HEK293 (cell line): ENCODE results near the gene GGNBP2.

Experiments
- CTCF ChIA-PET: fragments of 350-600 bp; formaldehyde crosslinking; extraction: SDS; loops from one replicate; lab custom pipeline; 2021; ENCODE audit warnings: antibody characterized with exemption; lab: Yijun Ruan, JAX
- POLR2A ChIA-PET: fragments of 300-600 bp; formaldehyde crosslinking; extraction: SDS; loops from one replicate; lab custom pipeline; 2020; ENCODE audit warnings: antibody characterized with exemption, inconsistent platforms; lab: Yijun Ruan, JAX
- H3K27ac ChIP-seq: fragments of 200-500 bp; sonication (Bioruptor generic); 2 replicates; pipeline ENCODE4 v1.5.1; 2014; ENCODE audit warnings: low read depth, low read length, control low read depth, inconsistent platforms; ENCODE audit errors: extremely low read depth
- H3K36me3 ChIP-seq, 2 experiments: fragments of 200-500 bp in 1 of 2; sonication (Bioruptor generic) in 1 of 2; 1 replicate in 1 of 2; 2 replicates in 1 of 2; pipeline ENCODE4 v1.5.1; 2014 to 2017; ENCODE audit warnings: inconsistent platforms in 2 of 2, low read length in 2 of 2; ENCODE audit not compliant: control insufficient read depth in 2 of 2, insufficient read depth in 1 of 2
- H3K4me1 ChIP-seq: fragments of 200-500 bp; sonication (Bioruptor generic); 2 replicates; pipeline ENCODE4 v1.5.1; 2014; ENCODE audit warnings: mild to moderate bottlenecking, low read length, inconsistent platforms; ENCODE audit not compliant: control insufficient read depth, insufficient read depth
- H3K4me3 ChIP-seq: 2 replicates; pipeline ENCODE4 v1.5.1; 2011; ENCODE audit warnings: low read depth, mild to moderate bottlenecking, control low read depth, low read length, moderate library complexity
- H3K9me3 ChIP-seq: fragments of 200-500 bp; sonication (Bioruptor generic); 2 replicates; pipeline ENCODE4 v1.5.1; 2014; ENCODE audit warnings: low read depth, low read length, inconsistent platforms; ENCODE audit not compliant: control insufficient read depth, insufficient read depth
- EGR2 ChIP-seq: fragments of 450-650 bp; formaldehyde crosslinking; IDR thresholded peaks from 2 replicates; pipeline ENCODE4 v1.5.1; 2016; ENCODE audit warnings: low read depth, missing biosample characterization, missing genetic modification characterization
- GLI4 ChIP-seq: fragments of 450-650 bp; formaldehyde crosslinking; IDR thresholded peaks from 2 replicates; pipeline ENCODE4 v1.5.1; 2016; ENCODE audit warnings: missing biosample characterization, missing genetic modification characterization
- GLIS1 ChIP-seq: fragments of 450-650 bp; formaldehyde crosslinking; IDR thresholded peaks from 2 replicates; pipeline ENCODE4 v1.5.1; 2016; ENCODE audit warnings: missing biosample characterization, missing genetic modification characterization
- HIC1 ChIP-seq: fragments of 450-650 bp; formaldehyde crosslinking; IDR thresholded peaks from 2 replicates; pipeline ENCODE4 v1.5.1; 2016; ENCODE audit warnings: missing biosample characterization, missing genetic modification characterization
- KLF9 ChIP-seq: fragments of 450-650 bp; formaldehyde crosslinking; IDR thresholded peaks from 2 replicates; pipeline ENCODE4 v1.5.1; 2016; ENCODE audit warnings: missing biosample characterization, missing genetic modification characterization, low read depth
- OVOL3 ChIP-seq: fragments of 450-650 bp; formaldehyde crosslinking; IDR thresholded peaks from 2 replicates; pipeline ENCODE4 v1.5.1; 2016; ENCODE audit warnings: missing biosample characterization, missing genetic modification characterization
- ZNF121 ChIP-seq: fragments of 450-650 bp; formaldehyde crosslinking; IDR thresholded peaks from 2 replicates; pipeline ENCODE4 v1.5.1; 2016; ENCODE audit warnings: missing biosample characterization, missing genetic modification characterization
- ZNF132 ChIP-seq: fragments of 450-650 bp; formaldehyde crosslinking; IDR thresholded peaks from 2 replicates; pipeline ENCODE4 v1.5.1; 2017; ENCODE audit warnings: missing biosample characterization, missing genetic modification characterization, borderline replicate concordance
- ZNF184 ChIP-seq: fragments of 450-650 bp; IDR thresholded peaks from 2 replicates; pipeline ENCODE4 v1.5.1; 2018; ENCODE audit warnings: missing biosample characterization, mild to moderate bottlenecking, missing genetic modification characterization
- ZNF2 ChIP-seq: fragments of 450-650 bp; formaldehyde crosslinking; IDR thresholded peaks from 2 replicates; pipeline ENCODE4 v1.5.1; 2016; ENCODE audit warnings: missing biosample characterization, missing genetic modification characterization
- ZNF239 ChIP-seq: fragments of 450-650 bp; formaldehyde crosslinking; IDR thresholded peaks from 2 replicates; pipeline ENCODE4 v1.5.1; 2016; ENCODE audit warnings: missing biosample characterization, missing genetic modification characterization
- ZNF24 ChIP-seq: fragments of 450-650 bp; formaldehyde crosslinking; IDR thresholded peaks from 2 replicates; pipeline ENCODE4 v1.5.1; 2016; ENCODE audit warnings: missing biosample characterization, missing genetic modification characterization
- ZNF302 ChIP-seq: fragments of 450-650 bp; formaldehyde crosslinking; IDR thresholded peaks from 2 replicates; pipeline ENCODE4 v1.5.1; 2016; ENCODE audit warnings: missing biosample characterization, missing genetic modification characterization, low read depth
- ZNF362 ChIP-seq: fragments of 450-650 bp; formaldehyde crosslinking; IDR thresholded peaks from 2 replicates; pipeline ENCODE4 v1.5.1; 2016; ENCODE audit warnings: missing biosample characterization, missing genetic modification characterization
- ZNF391 ChIP-seq: fragments of 450-650 bp; formaldehyde crosslinking; IDR thresholded peaks from 2 replicates; pipeline ENCODE4 v1.5.1; 2016; ENCODE audit warnings: low read depth, missing biosample characterization, missing genetic modification characterization, borderline replicate concordance
- ZNF398 ChIP-seq: fragments of 450-650 bp; formaldehyde crosslinking; IDR thresholded peaks from 2 replicates; pipeline ENCODE4 v1.5.1; 2017; ENCODE audit warnings: missing biosample characterization, missing genetic modification characterization
- ZNF426 ChIP-seq: fragments of 450-650 bp; formaldehyde crosslinking; IDR thresholded peaks from 2 replicates; pipeline ENCODE4 v1.5.1; 2017; ENCODE audit warnings: missing biosample characterization, missing genetic modification characterization, mild to moderate bottlenecking, inconsistent platforms, moderate library complexity
- ZNF624 ChIP-seq: fragments of 450-650 bp; formaldehyde crosslinking; IDR thresholded peaks from 2 replicates; pipeline ENCODE4 v1.5.1; 2017; ENCODE audit warnings: missing biosample characterization, missing genetic modification characterization
- ZNF629 ChIP-seq: fragments of 450-650 bp; formaldehyde crosslinking; IDR thresholded peaks from 2 replicates; pipeline ENCODE4 v1.5.1; 2017; ENCODE audit warnings: missing biosample characterization, missing genetic modification characterization
- ZNF777 ChIP-seq: fragments of 450-650 bp; formaldehyde crosslinking; IDR thresholded peaks from 2 replicates; pipeline ENCODE4 v1.5.1; 2017; ENCODE audit warnings: missing biosample characterization, missing genetic modification characterization, borderline replicate concordance
- ZNF843 ChIP-seq: fragments of 450-650 bp; formaldehyde crosslinking; IDR thresholded peaks from 2 replicates; pipeline ENCODE4 v1.5.1; 2016; ENCODE audit warnings: missing biosample characterization, missing genetic modification characterization
- TF ChIP-seq, protein P1 (sequence below): fragments of 450-650 bp; formaldehyde crosslinking; IDR thresholded peaks from 2 replicates; pipeline ENCODE4 v1.5.1; 2016; ENCODE audit warnings: missing biosample characterization, missing genetic modification characterization
- TF ChIP-seq, protein P2 (sequence below): fragments of 450-650 bp; formaldehyde crosslinking; IDR thresholded peaks from 2 replicates; pipeline ENCODE4 v1.5.1; 2017; ENCODE audit warnings: missing biosample characterization, missing genetic modification characterization
- TF ChIP-seq, protein P3 (sequence below): fragments of 450-650 bp; formaldehyde crosslinking; IDR thresholded peaks from 2 replicates; pipeline ENCODE4 v1.5.1; 2016; ENCODE audit warnings: missing biosample characterization, missing genetic modification characterization
- TF ChIP-seq, protein P4 (sequence below): fragments of 450-650 bp; formaldehyde crosslinking; IDR thresholded peaks from 2 replicates; pipeline ENCODE4 v1.5.1; 2016; ENCODE audit warnings: missing biosample characterization, missing genetic modification characterization

GGNBP2 gene

GRCh38 chr17:36533935-36534839 is 10.5 kb upstream of the GGNBP2 start:
- Histone ChIP-seq H3K4me3 (peak overlapping the region; percentile 91), H3K27ac (peak overlapping the region; percentile 94), H3K9me3 (no peaks in the 10 kb centered on the region), H3K36me3 (peaks cover 54 to 61% of the 10 kb centered on the region in 2 experiments), H3K4me1 (0 out of 2 replicates have a peak, but pooled peaks cover 3% of the 10 kb centered on the region)
- CTCF ChIA-PET: interaction anchor here (0.5 to 2.0 kb wide), 17 partner anchors 9 to 849 kb away, joined by 3 to 15 read pairs (median 3); partner anchors contain the start of gene MRM1
- POLR2A ChIA-PET: interaction anchor here (0.7 to 4.5 kb wide), 11 partner anchors 8 to 69 kb away, joined by 3 to 81 read pairs (median 4); partner anchors contain the start of genes DHRS11, GGNBP2, MRM1 and ZNHIT3
- peak; percentile 33; the same call in 1 of the 2 replicates for TF ChIP-seq KLF9 (tag by site-specific recombination)
- TF ChIP-seq OVOL3: no peak
- TF ChIP-seq ZNF629 (tag by site-specific recombination): peak; percentile 24; the same call in 1 of the 2 replicates
- TF ChIP-seq ZNF184: 0 out of 2 replicates have a peak, but pooled peaks have one; percentile 33
- no peak for TF ChIP-seq ZNF121 (tag by site-specific recombination)
- TF ChIP-seq GLI4: 0 out of 2 replicates have a peak, but pooled peaks have one; percentile 81
- no peak for TF ChIP-seq ZNF362 (tag by site-specific recombination)
- TF ChIP-seq HIC1 (tag by site-specific recombination): no peak
- TF ChIP-seq ZNF777 (tag by site-specific recombination): peak; percentile 31; the same call in 1 of the 2 replicates
- no peak for TF ChIP-seq ZNF302 (tag by site-specific recombination)
- TF ChIP-seq, protein P1, sequence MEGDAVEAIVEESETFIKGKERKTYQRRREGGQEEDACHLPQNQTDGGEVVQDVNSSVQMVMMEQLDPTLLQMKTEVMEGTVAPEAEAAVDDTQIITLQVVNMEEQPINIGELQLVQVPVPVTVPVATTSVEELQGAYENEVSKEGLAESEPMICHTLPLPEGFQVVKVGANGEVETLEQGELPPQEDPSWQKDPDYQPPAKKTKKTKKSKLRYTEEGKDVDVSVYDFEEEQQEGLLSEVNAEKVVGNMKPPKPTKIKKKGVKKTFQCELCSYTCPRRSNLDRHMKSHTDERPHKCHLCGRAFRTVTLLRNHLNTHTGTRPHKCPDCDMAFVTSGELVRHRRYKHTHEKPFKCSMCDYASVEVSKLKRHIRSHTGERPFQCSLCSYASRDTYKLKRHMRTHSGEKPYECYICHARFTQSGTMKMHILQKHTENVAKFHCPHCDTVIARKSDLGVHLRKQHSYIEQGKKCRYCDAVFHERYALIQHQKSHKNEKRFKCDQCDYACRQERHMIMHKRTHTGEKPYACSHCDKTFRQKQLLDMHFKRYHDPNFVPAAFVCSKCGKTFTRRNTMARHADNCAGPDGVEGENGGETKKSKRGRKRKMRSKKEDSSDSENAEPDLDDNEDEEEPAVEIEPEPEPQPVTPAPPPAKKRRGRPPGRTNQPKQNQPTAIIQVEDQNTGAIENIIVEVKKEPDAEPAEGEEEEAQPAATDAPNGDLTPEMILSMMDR: peak; percentile 96
- TF ChIP-seq ZNF391 (tag by site-specific recombination): peak; percentile 88
- peak; percentile 12; the same call in 1 of the 2 replicates for TF ChIP-seq ZNF843 (tag by site-specific recombination)
- 0 out of 2 replicates have a peak, but pooled peaks have one; percentile 59 for TF ChIP-seq ZNF239
- 0 out of 2 replicates have a peak, but pooled peaks have one; percentile 32 for TF ChIP-seq GLIS1 (tag by site-specific recombination)
- TF ChIP-seq ZNF426 (tag by site-specific recombination): 0 out of 2 replicates have a peak, but pooled peaks have one; percentile 6
- peak; percentile 61 for TF ChIP-seq ZNF398
- TF ChIP-seq, protein P2, sequence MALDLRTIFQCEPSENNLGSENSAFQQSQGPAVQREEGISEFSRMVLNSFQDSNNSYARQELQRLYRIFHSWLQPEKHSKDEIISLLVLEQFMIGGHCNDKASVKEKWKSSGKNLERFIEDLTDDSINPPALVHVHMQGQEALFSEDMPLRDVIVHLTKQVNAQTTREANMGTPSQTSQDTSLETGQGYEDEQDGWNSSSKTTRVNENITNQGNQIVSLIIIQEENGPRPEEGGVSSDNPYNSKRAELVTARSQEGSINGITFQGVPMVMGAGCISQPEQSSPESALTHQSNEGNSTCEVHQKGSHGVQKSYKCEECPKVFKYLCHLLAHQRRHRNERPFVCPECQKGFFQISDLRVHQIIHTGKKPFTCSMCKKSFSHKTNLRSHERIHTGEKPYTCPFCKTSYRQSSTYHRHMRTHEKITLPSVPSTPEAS (tag by site-specific recombination): peak; percentile 23
- TF ChIP-seq ZNF24 (tag by site-specific recombination): peak; percentile 45; the same call in 1 of the 2 replicates
- TF ChIP-seq, protein P3, sequence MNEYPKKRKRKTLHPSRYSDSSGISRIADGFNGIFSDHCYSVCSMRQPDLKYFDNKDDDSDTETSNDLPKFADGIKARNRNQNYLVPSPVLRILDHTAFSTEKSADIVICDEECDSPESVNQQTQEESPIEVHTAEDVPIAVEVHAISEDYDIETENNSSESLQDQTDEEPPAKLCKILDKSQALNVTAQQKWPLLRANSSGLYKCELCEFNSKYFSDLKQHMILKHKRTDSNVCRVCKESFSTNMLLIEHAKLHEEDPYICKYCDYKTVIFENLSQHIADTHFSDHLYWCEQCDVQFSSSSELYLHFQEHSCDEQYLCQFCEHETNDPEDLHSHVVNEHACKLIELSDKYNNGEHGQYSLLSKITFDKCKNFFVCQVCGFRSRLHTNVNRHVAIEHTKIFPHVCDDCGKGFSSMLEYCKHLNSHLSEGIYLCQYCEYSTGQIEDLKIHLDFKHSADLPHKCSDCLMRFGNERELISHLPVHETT (tag by site-specific recombination): peak; percentile 62; the same call in 1 of the 2 replicates
- peak; percentile 84 for TF ChIP-seq ZNF2
- no peak for TF ChIP-seq ZNF132 (tag by site-specific recombination)
- no peak for TF ChIP-seq ZNF624
- TF ChIP-seq EGR2 (tag by site-specific recombination): no peak; the same call in 1 of the 2 replicates
- TF ChIP-seq, protein P4, sequence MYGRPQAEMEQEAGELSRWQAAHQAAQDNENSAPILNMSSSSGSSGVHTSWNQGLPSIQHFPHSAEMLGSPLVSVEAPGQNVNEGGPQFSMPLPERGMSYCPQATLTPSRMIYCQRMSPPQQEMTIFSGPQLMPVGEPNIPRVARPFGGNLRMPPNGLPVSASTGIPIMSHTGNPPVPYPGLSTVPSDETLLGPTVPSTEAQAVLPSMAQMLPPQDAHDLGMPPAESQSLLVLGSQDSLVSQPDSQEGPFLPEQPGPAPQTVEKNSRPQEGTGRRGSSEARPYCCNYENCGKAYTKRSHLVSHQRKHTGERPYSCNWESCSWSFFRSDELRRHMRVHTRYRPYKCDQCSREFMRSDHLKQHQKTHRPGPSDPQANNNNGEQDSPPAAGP: peak; percentile 55; the same call in 1 of the 2 replicates
